ENCODE data around the gene DUSP6. TPM values are rescaled to one million over a fixed set of nuclear protein-coding genes. Genes with fewer than 3 reads are reported as not detected.

The DUSP6 gene
- total and polyA plus RNA-seq, 2 of the 8 experiments (the other 6 are each of a cell fraction or from before 2014, with no cell fraction given) = 99.3 to 179 TPM

GRCh38 chr12:89352242-89352491, 134 bp downstream of the DUSP6 start (continued):
- TF ChIP-seq, protein P1, sequence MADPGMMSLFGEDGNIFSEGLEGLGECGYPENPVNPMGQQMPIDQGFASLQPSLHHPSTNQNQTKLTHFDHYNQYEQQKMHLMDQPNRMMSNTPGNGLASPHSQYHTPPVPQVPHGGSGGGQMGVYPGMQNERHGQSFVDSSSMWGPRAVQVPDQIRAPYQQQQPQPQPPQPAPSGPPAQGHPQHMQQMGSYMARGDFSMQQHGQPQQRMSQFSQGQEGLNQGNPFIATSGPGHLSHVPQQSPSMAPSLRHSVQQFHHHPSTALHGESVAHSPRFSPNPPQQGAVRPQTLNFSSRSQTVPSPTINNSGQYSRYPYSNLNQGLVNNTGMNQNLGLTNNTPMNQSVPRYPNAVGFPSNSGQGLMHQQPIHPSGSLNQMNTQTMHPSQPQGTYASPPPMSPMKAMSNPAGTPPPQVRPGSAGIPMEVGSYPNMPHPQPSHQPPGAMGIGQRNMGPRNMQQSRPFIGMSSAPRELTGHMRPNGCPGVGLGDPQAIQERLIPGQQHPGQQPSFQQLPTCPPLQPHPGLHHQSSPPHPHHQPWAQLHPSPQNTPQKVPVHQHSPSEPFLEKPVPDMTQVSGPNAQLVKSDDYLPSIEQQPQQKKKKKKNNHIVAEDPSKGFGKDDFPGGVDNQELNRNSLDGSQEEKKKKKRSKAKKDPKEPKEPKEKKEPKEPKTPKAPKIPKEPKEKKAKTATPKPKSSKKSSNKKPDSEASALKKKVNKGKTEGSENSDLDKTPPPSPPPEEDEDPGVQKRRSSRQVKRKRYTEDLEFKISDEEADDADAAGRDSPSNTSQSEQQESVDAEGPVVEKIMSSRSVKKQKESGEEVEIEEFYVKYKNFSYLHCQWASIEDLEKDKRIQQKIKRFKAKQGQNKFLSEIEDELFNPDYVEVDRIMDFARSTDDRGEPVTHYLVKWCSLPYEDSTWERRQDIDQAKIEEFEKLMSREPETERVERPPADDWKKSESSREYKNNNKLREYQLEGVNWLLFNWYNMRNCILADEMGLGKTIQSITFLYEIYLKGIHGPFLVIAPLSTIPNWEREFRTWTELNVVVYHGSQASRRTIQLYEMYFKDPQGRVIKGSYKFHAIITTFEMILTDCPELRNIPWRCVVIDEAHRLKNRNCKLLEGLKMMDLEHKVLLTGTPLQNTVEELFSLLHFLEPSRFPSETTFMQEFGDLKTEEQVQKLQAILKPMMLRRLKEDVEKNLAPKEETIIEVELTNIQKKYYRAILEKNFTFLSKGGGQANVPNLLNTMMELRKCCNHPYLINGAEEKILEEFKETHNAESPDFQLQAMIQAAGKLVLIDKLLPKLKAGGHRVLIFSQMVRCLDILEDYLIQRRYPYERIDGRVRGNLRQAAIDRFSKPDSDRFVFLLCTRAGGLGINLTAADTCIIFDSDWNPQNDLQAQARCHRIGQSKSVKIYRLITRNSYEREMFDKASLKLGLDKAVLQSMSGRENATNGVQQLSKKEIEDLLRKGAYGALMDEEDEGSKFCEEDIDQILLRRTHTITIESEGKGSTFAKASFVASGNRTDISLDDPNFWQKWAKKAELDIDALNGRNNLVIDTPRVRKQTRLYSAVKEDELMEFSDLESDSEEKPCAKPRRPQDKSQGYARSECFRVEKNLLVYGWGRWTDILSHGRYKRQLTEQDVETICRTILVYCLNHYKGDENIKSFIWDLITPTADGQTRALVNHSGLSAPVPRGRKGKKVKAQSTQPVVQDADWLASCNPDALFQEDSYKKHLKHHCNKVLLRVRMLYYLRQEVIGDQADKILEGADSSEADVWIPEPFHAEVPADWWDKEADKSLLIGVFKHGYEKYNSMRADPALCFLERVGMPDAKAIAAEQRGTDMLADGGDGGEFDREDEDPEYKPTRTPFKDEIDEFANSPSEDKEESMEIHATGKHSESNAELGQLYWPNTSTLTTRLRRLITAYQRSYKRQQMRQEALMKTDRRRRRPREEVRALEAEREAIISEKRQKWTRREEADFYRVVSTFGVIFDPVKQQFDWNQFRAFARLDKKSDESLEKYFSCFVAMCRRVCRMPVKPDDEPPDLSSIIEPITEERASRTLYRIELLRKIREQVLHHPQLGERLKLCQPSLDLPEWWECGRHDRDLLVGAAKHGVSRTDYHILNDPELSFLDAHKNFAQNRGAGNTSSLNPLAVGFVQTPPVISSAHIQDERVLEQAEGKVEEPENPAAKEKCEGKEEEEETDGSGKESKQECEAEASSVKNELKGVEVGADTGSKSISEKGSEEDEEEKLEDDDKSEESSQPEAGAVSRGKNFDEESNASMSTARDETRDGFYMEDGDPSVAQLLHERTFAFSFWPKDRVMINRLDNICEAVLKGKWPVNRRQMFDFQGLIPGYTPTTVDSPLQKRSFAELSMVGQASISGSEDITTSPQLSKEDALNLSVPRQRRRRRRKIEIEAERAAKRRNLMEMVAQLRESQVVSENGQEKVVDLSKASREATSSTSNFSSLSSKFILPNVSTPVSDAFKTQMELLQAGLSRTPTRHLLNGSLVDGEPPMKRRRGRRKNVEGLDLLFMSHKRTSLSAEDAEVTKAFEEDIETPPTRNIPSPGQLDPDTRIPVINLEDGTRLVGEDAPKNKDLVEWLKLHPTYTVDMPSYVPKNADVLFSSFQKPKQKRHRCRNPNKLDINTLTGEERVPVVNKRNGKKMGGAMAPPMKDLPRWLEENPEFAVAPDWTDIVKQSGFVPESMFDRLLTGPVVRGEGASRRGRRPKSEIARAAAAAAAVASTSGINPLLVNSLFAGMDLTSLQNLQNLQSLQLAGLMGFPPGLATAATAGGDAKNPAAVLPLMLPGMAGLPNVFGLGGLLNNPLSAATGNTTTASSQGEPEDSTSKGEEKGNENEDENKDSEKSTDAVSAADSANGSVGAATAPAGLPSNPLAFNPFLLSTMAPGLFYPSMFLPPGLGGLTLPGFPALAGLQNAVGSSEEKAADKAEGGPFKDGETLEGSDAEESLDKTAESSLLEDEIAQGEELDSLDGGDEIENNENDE (IDR thresholded peaks at IDR 0.05; ENCODE audit: insufficient replicate concordance, low read length) = no peak
- no peak for TF ChIP-seq CBX8 (IDR thresholded peaks at IDR 0.05; ENCODE audit: borderline replicate concordance, low read depth, low read length)
- TF ChIP-seq, protein P2, sequence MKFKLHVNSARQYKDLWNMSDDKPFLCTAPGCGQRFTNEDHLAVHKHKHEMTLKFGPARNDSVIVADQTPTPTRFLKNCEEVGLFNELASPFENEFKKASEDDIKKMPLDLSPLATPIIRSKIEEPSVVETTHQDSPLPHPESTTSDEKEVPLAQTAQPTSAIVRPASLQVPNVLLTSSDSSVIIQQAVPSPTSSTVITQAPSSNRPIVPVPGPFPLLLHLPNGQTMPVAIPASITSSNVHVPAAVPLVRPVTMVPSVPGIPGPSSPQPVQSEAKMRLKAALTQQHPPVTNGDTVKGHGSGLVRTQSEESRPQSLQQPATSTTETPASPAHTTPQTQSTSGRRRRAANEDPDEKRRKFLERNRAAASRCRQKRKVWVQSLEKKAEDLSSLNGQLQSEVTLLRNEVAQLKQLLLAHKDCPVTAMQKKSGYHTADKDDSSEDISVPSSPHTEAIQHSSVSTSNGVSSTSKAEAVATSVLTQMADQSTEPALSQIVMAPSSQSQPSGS (IDR thresholded peaks at IDR 0.05; ENCODE audit: low read length) = 0 out of 2 replicates have a peak, but pooled peaks have one; percentile 5
- TF ChIP-seq CHD2 (IDR thresholded peaks at IDR 0.05; ENCODE audit: low read length) = no peak
- TF ChIP-seq POLR2A (IDR thresholded peaks at IDR 0.05; ENCODE audit: control extremely low read depth in 1 of 2, low read depth in 2 of 2, low read length in 2 of 2) = no peak; a peak in 1 of 3 replicates
- TF ChIP-seq SP1 (IDR thresholded peaks at IDR 0.05; ENCODE audit: low read depth, low read length) = no peak
- TF ChIP-seq RXRA (IDR thresholded peaks at IDR 0.05; ENCODE audit: insufficient read depth, low read depth, low read length) = no peak
- TF ChIP-seq HDAC2 (IDR thresholded peaks at IDR 0.05; ENCODE audit: borderline replicate concordance in 1 of 2, low read depth in 2 of 2, low read length in 2 of 2) = no peak
- TF ChIP-seq SIN3A (conservative IDR thresholded peaks at IDR 0.05 in 1 of 2, IDR thresholded peaks at IDR 0.05 in 1 of 2; ENCODE audit: low read depth in 1 of 2, low read length in 2 of 2) = no peak; a peak in 1 of 4 replicates
- TF ChIP-seq SUZ12 (IDR thresholded peaks at IDR 0.05; ENCODE audit: low read length) = no peak; the same call in 1 of the 2 replicates
